C4-2B (cell line): ENCODE measurements around the gene OSTC.
"Not testable (repeated sequence)": the region's sequence is repeated elsewhere in the genome, so short reads cannot be mapped to it uniquely, and the experiment has no call there.

Experiments used
- ZFX ChIP-seq: fragments of 450-650 bp; IDR thresholded peaks from 2 replicates; pipeline ENCODE4 v1.6.1; 2017
- TF ChIP-seq, protein P1 (sequence below): fragments of 450-650 bp; conservative IDR thresholded peaks from 2 replicates; pipeline ENCODE4 v1.5.1; 2017; ENCODE audit warnings: mild to moderate bottlenecking

DNA sequence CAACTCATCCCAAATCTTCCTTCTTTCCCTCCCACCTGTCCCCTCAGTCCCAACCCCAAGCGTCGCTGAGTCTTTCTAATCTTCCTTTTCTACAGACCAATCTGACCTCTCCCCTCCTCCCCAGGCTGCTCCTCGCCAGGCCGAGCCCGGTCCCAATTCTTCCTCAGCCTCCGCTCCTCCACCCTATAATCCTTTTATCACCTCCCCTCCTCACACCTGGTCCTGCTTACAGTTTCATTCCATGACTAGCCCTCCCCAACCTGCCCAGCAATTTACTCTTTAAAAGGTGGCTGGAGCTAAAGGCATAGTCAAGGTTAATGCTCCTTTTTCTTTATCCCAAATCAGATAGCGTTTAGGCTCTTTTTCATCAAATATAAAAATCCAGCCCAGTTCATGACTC lies 60.2 kb downstream of the OSTC start:
- TF ChIP-seq, protein P1, sequence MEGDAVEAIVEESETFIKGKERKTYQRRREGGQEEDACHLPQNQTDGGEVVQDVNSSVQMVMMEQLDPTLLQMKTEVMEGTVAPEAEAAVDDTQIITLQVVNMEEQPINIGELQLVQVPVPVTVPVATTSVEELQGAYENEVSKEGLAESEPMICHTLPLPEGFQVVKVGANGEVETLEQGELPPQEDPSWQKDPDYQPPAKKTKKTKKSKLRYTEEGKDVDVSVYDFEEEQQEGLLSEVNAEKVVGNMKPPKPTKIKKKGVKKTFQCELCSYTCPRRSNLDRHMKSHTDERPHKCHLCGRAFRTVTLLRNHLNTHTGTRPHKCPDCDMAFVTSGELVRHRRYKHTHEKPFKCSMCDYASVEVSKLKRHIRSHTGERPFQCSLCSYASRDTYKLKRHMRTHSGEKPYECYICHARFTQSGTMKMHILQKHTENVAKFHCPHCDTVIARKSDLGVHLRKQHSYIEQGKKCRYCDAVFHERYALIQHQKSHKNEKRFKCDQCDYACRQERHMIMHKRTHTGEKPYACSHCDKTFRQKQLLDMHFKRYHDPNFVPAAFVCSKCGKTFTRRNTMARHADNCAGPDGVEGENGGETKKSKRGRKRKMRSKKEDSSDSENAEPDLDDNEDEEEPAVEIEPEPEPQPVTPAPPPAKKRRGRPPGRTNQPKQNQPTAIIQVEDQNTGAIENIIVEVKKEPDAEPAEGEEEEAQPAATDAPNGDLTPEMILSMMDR, result not testable (repeated sequence)
- TF ChIP-seq ZFX, result not testable (repeated sequence)
